Epithelial cell of proximal tubule (primary cell): Measurements from ENCODE around the gene FMNL1. TPM values are rescaled to one million over a fixed set of nuclear protein-coding genes. Genes with fewer than 3 reads are reported as not detected.

Experiments used
- DNase-seq: peaks from one replicate; pipeline ENCODE4 v3.0.0-alpha.2; 2011; ENCODE audit warnings: low read depth
- H3K4me3 ChIP-seq: 2 replicates; pipeline ENCODE4 v1.5.1; 2011; ENCODE audit warnings: low read depth, mild to moderate bottlenecking, low read length
- CTCF ChIP-seq: conservative IDR thresholded peaks from 2 replicates; pipeline ENCODE4 v1.5.1; 2012; ENCODE audit warnings: low read depth, mild to moderate bottlenecking, low read length
- total RNA-seq: library from RNA; depleted of rRNA; stranded (reverse); fragments of >200 nt; gene quantifications from 2 replicates; pipeline ENCODE4 v1.2.3, GENCODE V29; 2015

The FMNL1 gene
- total RNA-seq, 1 donor from 2014 or later = 5.7 TPM

GRCh38 chr17:45230787-45231480, 9.2 kb downstream of the FMNL1 start:
- no peak overlapping the region for H3K4me3 ChIP-seq
- no peak for TF ChIP-seq CTCF
- DNase-seq = no peak

- TF ChIP-seq CTCF = peak; percentile 56
- no peak overlapping the region for H3K4me3 ChIP-seq
- no peak for DNase-seq
These were observed 9.9 kb downstream of the FMNL1 start for GRCh38 chr17:45231481-45232116.

GRCh38 chr17:45232514-45233422, 11.1 kb downstream of the FMNL1 start:
- no peak for TF ChIP-seq CTCF
- H3K4me3 ChIP-seq = no peak overlapping the region
- no peak for DNase-seq

GRCh38 chr17:45233423-45233924, 11.8 kb downstream of the FMNL1 start:
- no peak for DNase-seq
- TF ChIP-seq CTCF = no peak

GRCh38 chr17:45234641-45235415, 13.1 kb downstream of the FMNL1 start:
- DNase-seq = no peak
- no peak overlapping the region for H3K4me3 ChIP-seq
- TF ChIP-seq CTCF = peak; percentile 47

More at GRCh38 chr17:45233423-45233924, 11.8 kb downstream of the FMNL1 start:
- H3K4me3 ChIP-seq = no peak overlapping the region
